ENCODE data around the gene SEL1L. TPM values are rescaled to one million over a fixed set of nuclear protein-coding genes. Genes with fewer than 3 reads are reported as not detected.

The SEL1L gene
- polyA plus RNA-seq, 1 donor from 2014 or later = 39.7 TPM

- H3K4me3 ChIP-seq (ENCODE audit: low read length) = no peak overlapping the region
- H3K79me2 ChIP-seq (replicated peaks; ENCODE audit: insufficient read depth, low read length) = no peaks in the 10 kb centered on the region
- no peaks in the 10 kb centered on the region for H3F3A ChIP-seq (ENCODE audit: insufficient read depth, low read length, poor library complexity, severe bottlenecking)
- H4K20me1 ChIP-seq (ENCODE audit: insufficient read depth) = no peaks in the 10 kb centered on the region
- H3K36me3 ChIP-seq (ENCODE audit: insufficient read depth, low read length) = no peaks in the 10 kb centered on the region
- no peak overlapping the region for H2AFZ ChIP-seq (ENCODE audit: low read depth, low read length)
- no peak for TF ChIP-seq MXI1 (conservative IDR thresholded peaks at IDR 0.05; ENCODE audit: poor library complexity, severe bottlenecking)
- no peak for TF ChIP-seq CTCF (IDR thresholded peaks at IDR 0.05; ENCODE audit: poor library complexity, severe bottlenecking)
- TF ChIP-seq EP300 (conservative IDR thresholded peaks at IDR 0.05; ENCODE audit: poor library complexity, severe bottlenecking) = no peak
- H3K27me3 ChIP-seq (ENCODE audit: insufficient read depth, low read depth, low read length) = no peaks in the 10 kb centered on the region
- H3K4me2 ChIP-seq (ENCODE audit: low read length) = no peak overlapping the region
- H3K9me2 ChIP-seq (ENCODE audit: insufficient read depth, low read length) = no peaks in the 10 kb centered on the region
- no peak overlapping the region for H3K9ac ChIP-seq (ENCODE audit: low read length)
- no peaks in the 10 kb centered on the region for H3K9me3 ChIP-seq (ENCODE audit: low read length)
- H3K27ac ChIP-seq (ENCODE audit: low read length) = no peak overlapping the region
Observed at GRCh38 chr14:81567302-81567701, 33.6 kb upstream of the SEL1L start.

GRCh38 chr14:81565441-81566290 lies 32.0 kb upstream of the SEL1L start:
- Histone ChIP-seq H3K9me2 (ENCODE audit: insufficient read depth, low read length) (no peaks in the 10 kb centered on the region), H3K27me3 (ENCODE audit: insufficient read depth, low read depth, low read length) (no peaks in the 10 kb centered on the region), H4K20me1 (ENCODE audit: insufficient read depth) (no peaks in the 10 kb centered on the region), H3K4me3 (ENCODE audit: low read length) (no peak overlapping the region), H3K4me2 (ENCODE audit: low read length) (no peak overlapping the region), H2AFZ (ENCODE audit: low read depth, low read length) (no peak overlapping the region), H3K9ac (ENCODE audit: low read length) (no peak overlapping the region), H3F3A (ENCODE audit: insufficient read depth, low read length, poor library complexity, severe bottlenecking) (no peaks in the 10 kb centered on the region), H3K9me3 (ENCODE audit: low read length) (no peaks in the 10 kb centered on the region), H3K27ac (ENCODE audit: low read length) (no peak overlapping the region), H3K36me3 (ENCODE audit: insufficient read depth, low read length) (no peaks in the 10 kb centered on the region), H3K79me2 (replicated peaks; ENCODE audit: insufficient read depth, low read length) (no peaks in the 10 kb centered on the region)
- TF ChIP-seq EP300 (conservative IDR thresholded peaks at IDR 0.05; ENCODE audit: poor library complexity, severe bottlenecking) (no peak), POLR2AphosphoS5 (IDR thresholded peaks at IDR 0.05) (no peak), RAD21 (conservative IDR thresholded peaks at IDR 0.05) (peak; percentile 89), EZH2 (IDR thresholded peaks at IDR 0.05; ENCODE audit: borderline replicate concordance, insufficient read depth, low read length, poor library complexity, severe bottlenecking) (no peak), SMC3 (conservative IDR thresholded peaks at IDR 0.05; ENCODE audit: poor library complexity) (peak; percentile 83), REST (IDR thresholded peaks at IDR 0.05; ENCODE audit: borderline replicate concordance) (no peak), TAF1 (IDR thresholded peaks at IDR 0.05; ENCODE audit: low read depth) (no peak), MXI1 (conservative IDR thresholded peaks at IDR 0.05; ENCODE audit: poor library complexity, severe bottlenecking) (no peak), CTCF (IDR thresholded peaks at IDR 0.05; ENCODE audit: poor library complexity, severe bottlenecking) (peak; percentile 82)
